Hindlimb muscle (tissue), 1 donor: ENCODE results near the gene TSHZ2. TPM values are rescaled to one million over a fixed set of nuclear protein-coding genes. Genes with fewer than 3 reads are reported as not detected.

Experiments
- DNase-seq: peaks from one replicate; pipeline ENCODE4 v3.0.0-alpha.2; 2013
- polyA plus RNA-seq: library from polyadenylated mRNA; unstranded; fragments of 120-200 nt; gene quantifications from one replicate; pipeline ENCODE4 v1.2.1, GENCODE V29; 2013; ENCODE audit not compliant: insufficient read length

TSHZ2 gene
- polyA plus RNA-seq, 1 donor = 8.3 TPM

- DNase-seq = no peak
Measured at GRCh38 chr20:53171065-53171464, 198.9 kb downstream of the TSHZ2 start.

DNA sequence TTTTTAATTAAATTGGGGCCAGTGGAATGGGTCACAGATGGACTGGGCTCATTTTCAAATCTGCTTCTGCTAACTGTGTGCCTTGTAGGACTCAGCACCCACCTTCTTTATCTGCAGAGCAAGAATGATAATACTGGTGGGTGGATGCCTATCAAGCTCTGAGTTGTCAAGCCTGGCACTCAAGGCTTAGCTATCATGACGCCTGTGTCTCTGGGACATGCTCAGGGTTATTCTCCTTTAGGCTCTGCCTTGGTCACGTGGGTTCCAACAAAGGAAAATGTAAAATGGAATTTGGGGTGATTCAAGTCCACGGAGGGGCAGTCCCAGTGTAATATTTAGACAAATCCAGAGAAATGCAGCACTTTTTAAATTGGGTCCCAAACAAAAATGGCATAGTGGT lies 202.3 kb downstream of the TSHZ2 start:
- DNase-seq = no peak

DNA sequence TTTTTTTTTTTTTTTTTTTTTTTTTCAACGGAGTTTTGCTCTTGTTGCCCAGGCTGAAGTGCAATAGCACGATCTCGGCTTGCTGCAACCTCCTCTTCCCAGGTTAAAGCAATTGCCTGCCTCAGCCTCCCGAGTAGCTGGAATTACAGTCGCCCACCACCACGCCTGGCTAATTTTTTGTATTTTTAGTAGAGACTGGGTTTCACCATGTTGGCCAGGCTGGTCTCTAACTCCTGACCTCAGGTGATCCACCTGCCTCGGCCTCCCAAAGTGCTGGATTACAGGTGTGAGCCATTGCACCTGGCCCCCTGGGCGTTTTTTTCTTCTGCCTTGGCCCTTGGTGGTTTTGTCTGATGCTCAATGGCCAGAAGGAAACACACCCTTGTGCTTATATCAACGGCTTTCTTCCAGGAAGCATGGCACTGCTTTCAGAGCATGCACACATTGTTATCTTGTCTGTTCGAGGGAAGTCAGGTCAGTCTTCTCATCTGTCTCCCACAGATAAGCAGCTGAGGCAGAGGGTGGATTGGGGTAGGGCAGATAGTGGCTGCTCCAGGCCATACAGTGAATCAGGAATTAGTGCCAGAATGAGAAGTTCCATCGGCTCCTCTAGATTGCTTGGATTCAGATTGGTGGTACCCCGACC lies 203.1 kb downstream of the TSHZ2 start:
- no peak for DNase-seq

DNA sequence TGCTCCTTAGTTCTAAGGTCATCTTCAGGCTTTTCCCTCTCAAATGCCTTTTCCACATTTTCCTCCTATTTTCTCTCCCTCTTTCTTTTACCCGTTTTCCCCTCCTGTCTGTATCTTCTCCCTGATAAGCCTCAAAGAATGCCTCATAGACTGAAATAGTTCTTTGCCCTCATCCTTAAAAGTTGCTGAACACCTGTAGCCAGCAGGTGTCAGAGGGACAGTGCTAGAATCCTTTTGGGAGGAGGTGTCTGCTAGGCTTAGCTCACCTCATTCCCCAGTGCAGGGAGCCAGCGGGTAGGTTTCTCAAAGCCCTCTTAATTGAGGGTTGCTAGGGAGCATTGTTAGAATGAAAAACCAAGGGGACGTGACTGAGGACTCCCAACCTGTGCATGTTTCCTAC lies 204.0 kb downstream of the TSHZ2 start:
- no peak for DNase-seq

- DNase-seq = no peak
Measured at GRCh38 chr20:53177687-53178086, 205.5 kb downstream of the TSHZ2 start.

GRCh38 chr20:53179749-53180148 lies 207.6 kb downstream of the TSHZ2 start:
- no peak for DNase-seq

- DNase-seq = no peak
Measured at GRCh38 chr20:53180928-53181362, 208.8 kb downstream of the TSHZ2 start.

DNA sequence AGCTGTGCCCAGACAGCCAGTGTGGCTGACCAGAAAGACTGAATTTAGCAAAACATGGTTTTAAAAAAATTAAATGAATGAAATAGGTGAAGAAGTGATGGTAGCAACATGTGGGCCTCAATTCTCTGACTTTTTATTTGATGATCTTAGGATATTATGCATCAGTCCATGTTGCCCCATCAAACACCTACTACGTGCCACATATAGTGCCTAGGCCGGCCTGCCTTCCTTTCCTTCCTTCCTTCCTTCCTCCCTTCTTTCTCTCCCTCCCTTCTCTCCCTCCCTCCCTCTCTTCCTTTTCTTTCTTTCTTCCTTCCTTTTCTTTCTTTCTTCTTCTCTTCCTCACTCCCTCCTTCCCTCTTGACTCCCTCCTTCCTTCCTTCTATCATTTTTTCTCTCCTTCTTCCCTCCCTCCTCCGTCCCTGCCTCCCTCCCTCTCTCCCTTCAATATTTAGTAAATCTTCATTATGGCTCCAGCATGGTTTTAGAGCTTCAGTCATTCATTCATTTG lies 209.8 kb downstream of the TSHZ2 start:
- no peak for DNase-seq

- no peak for DNase-seq
Measured at GRCh38 chr20:53183181-53183580, 211.0 kb downstream of the TSHZ2 start.

DNA sequence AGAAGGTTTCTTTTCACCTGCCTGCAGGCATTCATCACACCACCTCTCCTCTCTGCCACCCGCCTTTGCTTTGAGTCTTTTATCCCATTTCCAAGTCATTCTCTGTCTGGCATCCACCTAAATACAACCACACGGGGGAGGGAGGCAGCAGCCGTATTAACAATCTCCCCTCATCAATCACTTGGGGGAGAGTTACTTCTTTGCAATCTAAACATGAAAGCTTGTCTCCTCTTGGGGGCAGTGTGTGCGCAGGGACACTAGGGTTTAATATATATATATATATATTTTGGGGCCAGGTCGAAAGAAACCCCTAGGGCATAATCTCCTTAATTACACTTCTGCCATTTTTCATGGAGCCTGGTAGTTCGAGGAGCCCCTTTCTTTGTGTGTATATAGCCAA lies 214.5 kb downstream of the TSHZ2 start:
- DNase-seq = no peak

DNA sequence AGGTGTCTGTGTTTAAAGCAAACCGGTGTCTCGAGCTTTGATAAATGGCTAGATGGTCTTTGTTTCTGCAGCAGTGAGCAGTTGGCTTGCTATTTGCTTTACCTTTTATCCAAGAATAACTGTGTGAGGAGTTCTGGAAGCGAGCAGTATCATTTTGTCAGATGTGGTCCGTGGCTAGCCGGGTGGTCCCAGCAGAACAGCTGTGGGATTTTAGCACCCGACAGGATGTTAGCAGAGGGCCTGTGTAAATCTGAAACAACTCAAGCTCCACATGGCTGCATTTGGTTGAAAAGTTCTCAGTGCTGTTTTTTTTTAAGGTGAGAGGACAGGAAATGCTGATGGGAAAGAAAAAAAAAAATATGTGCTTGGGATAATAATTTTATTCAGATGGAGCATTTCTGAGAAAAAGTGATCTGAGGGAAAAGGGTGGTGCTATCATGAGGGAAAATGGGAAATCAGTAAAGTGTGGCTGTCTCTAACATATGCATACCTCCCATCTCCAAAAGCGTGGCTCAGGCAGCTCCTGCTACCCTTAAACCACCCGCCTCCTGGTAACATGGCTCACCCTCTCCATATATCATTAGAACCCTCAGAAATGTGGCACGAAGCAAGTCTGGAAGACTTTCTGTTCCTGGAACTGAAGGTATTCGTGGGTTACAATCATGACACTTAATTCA lies 215.4 kb downstream of the TSHZ2 start:
- no peak for DNase-seq

DNA sequence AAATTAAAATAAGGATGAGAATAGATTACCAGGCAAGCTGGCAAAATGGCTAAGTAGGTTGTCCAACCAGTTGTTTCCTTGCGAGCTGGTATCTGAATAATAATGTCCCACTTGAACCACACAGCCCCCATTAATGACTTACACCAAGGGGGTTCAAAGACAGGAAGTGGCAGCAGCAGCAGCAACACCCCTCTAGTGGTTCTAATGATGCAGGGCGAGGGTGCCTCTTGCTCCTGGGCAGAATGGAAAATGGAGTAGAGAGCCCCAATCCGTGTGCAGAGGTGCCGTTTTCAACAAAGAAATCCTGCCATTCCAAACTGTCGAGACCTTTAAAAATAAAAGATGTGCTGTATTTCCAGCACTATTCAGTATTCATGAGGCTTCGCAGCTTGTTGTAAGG lies 218.1 kb downstream of the TSHZ2 start:
- DNase-seq = no peak

- DNase-seq = no peak
Measured at GRCh38 chr20:53191957-53192356, 219.8 kb downstream of the TSHZ2 start.

DNA sequence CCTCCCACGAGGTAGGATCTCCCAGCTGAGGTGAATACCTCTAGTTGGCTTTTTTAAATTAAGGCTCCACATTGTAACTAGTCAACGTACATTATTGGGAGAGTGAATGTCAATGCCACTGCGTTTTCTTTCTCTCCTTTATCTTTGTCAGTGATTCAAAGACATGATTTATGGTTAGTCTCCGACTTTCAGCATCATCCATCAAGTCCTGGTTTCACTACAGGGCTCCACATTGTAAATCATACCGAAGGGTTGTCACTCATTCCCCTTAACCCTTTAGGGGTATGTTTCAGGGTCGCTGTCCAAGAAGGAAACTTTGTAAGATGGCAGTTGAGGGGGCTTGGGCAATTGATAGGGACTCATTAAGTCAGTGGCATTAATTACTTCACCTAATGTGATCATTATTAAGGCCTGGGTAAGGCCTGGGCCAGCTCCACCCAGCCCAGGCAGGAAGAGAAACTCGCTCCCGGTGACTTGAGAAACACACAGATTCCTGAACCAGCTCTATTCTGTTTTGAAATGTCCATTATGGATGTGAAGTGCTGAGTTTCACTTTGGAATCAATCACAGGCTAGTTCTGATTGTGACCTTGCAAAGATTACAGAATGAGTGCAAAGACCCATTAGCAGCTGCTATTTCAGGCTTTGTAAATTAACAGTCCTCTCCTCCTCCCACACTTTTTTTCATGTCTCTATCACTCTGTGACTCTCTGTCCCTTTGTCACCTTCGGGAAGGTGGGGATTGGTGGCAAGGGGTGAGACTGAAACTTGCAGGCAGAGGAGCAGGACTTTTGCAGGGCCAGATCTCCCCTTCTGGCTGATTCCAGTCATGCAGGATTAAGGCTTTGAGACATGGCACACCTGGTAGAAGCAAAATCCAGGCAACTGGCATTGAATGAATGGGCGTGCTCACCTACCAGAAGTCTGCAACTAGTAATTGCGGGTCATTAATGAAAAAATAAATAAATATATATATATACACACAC lies 222.4 kb downstream of the TSHZ2 start:
- DNase-seq = no peak

DNA sequence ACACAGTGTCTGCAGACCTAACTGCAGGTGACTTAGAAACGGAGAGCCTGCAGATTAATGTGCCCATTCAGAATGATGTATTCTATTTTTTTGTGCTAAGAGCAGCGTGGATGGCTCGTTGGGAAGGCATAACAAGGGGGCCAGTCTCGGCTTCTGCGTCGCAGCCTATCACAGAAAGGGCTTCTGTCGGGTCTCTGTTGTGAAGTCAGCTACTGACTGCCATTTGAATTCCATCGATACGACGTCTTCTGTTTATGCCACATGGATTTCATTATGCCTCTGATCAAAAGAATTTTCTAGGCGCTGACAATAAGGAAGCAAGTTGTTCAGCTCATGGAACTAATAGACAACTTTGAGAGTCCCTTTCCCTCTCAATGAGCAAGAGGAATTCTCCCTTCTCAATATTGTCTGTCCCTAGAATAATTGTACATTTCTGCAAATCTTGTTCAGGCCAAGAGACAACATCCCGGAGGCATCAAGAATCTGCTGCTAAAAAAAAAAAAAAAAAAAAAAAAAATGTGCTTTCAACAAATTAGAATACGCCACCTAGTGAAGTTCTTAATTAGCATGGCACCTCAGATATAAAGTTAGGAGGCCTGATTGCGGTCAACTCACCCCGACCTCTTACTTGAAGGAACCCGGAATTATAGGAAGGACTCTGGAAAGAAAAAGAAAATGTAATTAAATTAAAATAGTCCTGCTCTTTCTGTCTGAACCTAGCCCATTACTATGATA lies 223.9 kb downstream of the TSHZ2 start:
- no peak for DNase-seq

DNA sequence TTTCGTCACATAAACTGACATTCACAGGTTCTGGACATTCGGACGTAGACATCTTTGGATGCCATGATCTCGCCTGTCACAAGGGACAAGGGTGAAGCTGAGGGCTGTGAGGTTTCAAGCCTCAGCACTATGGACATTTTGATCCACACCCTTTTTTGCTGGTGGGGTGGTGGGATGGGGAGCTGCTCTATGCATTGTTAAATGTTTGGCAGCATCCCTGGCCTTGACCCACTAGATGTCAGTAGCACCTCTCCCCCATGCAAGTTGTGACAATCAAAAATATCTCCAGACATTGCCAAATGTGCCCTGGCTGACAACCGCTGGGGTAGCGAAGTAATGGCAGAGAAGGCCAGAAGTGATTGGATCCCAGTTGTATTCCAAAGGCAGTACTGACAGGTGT lies 229.4 kb downstream of the TSHZ2 start:
- DNase-seq = no peak

DNA sequence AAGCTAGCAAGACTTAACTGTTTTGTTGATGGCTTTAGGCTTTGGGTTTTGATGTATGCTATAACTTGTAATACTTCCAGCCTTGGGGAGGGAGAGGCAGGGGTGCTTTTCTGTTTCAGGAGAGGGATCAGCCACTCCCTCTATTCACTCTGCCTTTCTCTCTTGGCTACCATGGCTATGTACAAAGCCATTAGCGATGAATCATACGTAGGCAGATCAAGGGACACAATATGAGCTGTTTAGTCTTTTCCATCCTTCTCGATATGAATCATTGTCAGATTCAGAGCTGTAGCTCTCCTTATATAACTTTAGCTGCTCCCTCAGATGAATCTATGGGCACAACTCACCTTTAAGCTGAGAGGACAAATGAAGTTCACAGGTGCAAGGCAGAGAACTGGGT lies 230.6 kb downstream of the TSHZ2 start:
- no peak for DNase-seq

GRCh38 chr20:53205046-53205445 lies 232.9 kb downstream of the TSHZ2 start:
- DNase-seq = no peak

DNA sequence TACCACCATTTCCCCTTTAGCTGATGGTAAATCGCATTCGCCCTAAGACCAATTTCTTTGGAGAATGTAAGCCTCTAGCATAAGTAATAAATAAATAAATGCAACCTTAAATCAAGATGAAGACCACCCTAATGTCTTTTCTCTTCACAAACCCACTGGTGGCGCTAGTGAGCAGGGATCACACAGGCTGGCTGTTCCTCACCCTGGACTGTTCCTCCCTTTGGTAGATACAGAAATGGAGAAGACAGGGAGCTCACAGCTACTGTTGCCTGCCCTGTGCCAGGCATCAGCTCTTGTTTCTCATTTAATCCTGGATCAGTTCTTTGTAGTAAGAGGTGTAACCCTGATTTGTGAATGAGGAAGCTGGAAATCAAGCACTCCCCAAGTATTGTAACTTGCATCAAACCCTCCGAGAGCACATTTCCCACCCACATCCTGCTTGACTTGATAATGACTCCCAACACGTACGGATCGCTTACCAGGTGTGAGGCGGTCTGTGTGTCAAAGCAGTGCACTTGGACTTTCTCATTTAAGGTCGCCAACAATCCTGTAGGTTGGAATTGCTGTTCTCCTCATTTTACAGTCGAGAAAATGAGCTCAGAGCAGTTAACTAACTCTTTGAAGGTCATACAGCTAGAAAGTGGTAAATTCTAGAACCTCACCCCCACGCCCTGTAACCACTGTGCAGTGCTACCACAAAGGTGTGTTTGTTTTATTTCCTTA lies 236.1 kb downstream of the TSHZ2 start:
- no peak for DNase-seq

DNA sequence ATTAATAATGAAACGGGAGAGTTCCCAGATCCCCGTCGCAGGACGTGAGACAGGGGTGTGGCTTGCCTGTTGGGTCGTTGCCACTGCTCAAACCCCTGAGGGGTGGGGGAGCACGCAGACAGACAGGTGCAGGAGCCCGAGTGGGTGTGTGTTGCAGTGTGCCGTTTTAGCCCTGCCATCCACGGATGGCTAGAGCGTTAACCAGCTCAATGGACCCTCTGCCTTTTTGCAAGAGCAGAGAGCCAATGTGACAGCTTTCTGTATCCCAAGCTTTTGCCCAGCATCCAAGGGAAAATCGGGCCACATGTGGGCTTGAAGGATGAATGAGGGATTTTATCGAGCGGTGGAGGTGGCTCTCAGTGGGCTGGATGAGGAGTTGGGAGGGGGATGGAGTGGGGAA lies 237.9 kb downstream of the TSHZ2 start:
- DNase-seq = no peak

DNA sequence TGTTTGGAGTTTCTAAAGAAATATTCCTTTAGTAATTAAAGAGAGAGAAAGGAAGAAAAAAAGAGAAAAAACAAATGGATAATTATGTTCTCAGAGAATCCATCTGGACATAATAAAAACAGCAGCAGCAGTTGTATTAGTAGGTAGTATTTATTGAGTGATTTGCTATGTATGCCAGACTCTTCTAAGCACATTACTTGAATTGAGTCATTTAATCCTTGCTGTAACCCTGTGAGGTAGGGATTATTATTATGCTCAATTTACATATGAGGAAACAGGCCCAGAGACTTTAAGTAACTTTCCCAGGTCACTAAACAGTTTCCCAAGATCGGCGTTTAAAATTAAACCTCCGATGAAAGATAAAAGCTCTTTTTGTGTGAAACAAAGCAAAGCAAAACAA lies 238.8 kb downstream of the TSHZ2 start:
- no peak for DNase-seq

DNA sequence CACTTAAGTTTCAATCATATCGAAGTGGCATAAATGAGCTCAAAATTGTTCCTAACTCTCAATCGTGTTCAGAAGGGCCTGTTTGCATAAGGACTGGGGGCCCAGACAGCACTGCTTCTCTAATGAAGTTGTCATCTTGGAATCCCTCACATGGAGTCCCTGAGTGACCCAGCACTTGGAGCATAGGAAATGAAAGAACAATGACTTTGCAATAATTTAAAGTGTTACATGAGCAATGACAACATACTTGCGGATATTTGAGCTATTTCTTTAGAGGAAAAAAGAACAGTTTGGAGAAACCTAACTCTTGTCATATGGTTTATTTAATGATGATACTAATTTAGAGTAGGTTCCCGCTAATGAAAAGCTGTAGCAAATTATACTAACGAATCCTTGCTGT lies 239.9 kb downstream of the TSHZ2 start:
- no peak for DNase-seq
